ENCODE measurements around the gene TCN1.

DNA sequence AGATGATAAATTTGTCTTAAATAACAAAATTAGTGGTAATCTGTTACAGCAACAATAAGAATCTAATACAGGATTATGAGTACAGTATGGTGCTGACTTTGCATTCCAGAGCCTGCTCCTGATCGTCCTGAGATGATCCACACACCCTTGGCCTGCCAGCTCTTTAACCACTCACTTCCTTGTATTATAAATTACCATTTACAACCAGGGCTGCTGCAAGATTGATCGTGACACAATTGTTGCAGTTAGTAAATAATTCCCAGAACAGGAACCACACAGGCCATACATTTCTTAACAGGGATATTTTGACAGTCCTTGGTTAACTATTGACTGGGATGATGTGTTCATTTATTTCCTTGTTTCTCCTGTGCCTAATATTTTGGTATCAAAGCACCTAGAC lies 17.2 kb downstream of the TCN1 start:
- TF ChIP-seq POLR2AphosphoS5 (IDR thresholded peaks at IDR 0.05): no peak
- TF ChIP-seq CTCF (IDR thresholded peaks at IDR 0.05): no peak
- no peak for TF ChIP-seq EP300 (IDR thresholded peaks at IDR 0.05)

Data from suprapubic skin (tissue), 4 donors.